Panc1 (cell line): ENCODE data around the gene F2RL1.

ENCODE experiments used
- CTCF ChIP-seq: fragments of 450-650 bp; IDR thresholded peaks from 2 replicates; pipeline ENCODE4 v1.5.1; 2017; ENCODE audit warnings: mild to moderate bottlenecking
- REST ChIP-seq, 2 experiments: IDR thresholded peaks; 2 replicates each; pipeline ENCODE4 v1.6.1; 2011 to 2012; ENCODE audit warnings: low read depth in 2 of 2, control low read depth in 1 of 2, low read length in 1 of 2, mild to moderate bottlenecking in 1 of 2, moderate library complexity in 1 of 2; ENCODE audit not compliant: insufficient read depth in 1 of 2
- SIN3A ChIP-seq: IDR thresholded peaks from 2 replicates; pipeline ENCODE4 v1.6.1; 2012; ENCODE audit warnings: low read depth, mild to moderate bottlenecking, low read length, moderate library complexity, borderline replicate concordance; ENCODE audit not compliant: insufficient read depth
- TCF7L2 ChIP-seq: IDR thresholded peaks from 2 replicates; pipeline ENCODE4 v1.6.1; 2011; ENCODE audit warnings: mild to moderate bottlenecking, low read depth, low read length, inconsistent platforms

GRCh38 chr5:76859591-76860247 lies 40.9 kb downstream of the F2RL1 start:
- no peak for TF ChIP-seq CTCF
- no peak for TF ChIP-seq SIN3A
- no peak for TF ChIP-seq TCF7L2
- TF ChIP-seq REST (IDR thresholded peaks at IDR 0.05; ENCODE audit: insufficient read depth in 1 of 2, low read depth in 2 of 2, low read length in 1 of 2): no peak
